HG03520 (cell line): ENCODE data around the gene CHCHD5.
"Not testable (repeated sequence)": the region's sequence is repeated elsewhere in the genome, so short reads cannot be mapped to it uniquely, and the experiment has no call there.

Experiments used
- ATAC-seq: cut with Tn5 transposase; IDR thresholded peaks from one replicate; pipeline ENCODE4 v1.9.1; 2021; ENCODE audit warnings: mild to moderate bottlenecking, moderate library complexity; ENCODE audit not compliant: unreplicated experiment

The CHCHD5 gene

GRCh38 chr2:112584134-112584890 is at the start of gene CHCHD5:
TSS of gene CHCHD5 (plus strand) at chr2:112584609. CDS start at chr2:112584648, 39 bp downstream.
- peak; percentile 84 for ATAC-seq

- ATAC-seq, result no peak
These were observed 49.6 kb upstream of the CHCHD5 start for GRCh38 chr2:112534826-112535225.

GRCh38 chr2:112536665-112537064 is 47.7 kb upstream of the CHCHD5 start:
- not testable (repeated sequence) for ATAC-seq

- no peak for ATAC-seq
These were observed 45.1 kb upstream of the CHCHD5 start for GRCh38 chr2:112539306-112539705.

GRCh38 chr2:112540906-112541305 is 43.5 kb upstream of the CHCHD5 start:
- no peak for ATAC-seq

GRCh38 chr2:112541315-112542122 is 42.9 kb upstream of the CHCHD5 start:
- peak; percentile 47 for ATAC-seq

- peak; percentile 67 for ATAC-seq
These were observed 42.1 kb upstream of the CHCHD5 start, which contains the start of gene POLR1B for GRCh38 chr2:112542123-112542983. TSS of gene POLR1B (plus strand) at chr2:112542465. CDS start at chr2:112542495, 30 bp downstream.

- no peak for ATAC-seq
These were observed 41.3 kb upstream of the CHCHD5 start for GRCh38 chr2:112542984-112543661.

- ATAC-seq, result no peak
These were observed 37.1 kb upstream of the CHCHD5 start for GRCh38 chr2:112547333-112547732.

- ATAC-seq, result no peak
These were observed 35.4 kb upstream of the CHCHD5 start for GRCh38 chr2:112548980-112549379.

- ATAC-seq, result no peak
These were observed 18.3 kb upstream of the CHCHD5 start for GRCh38 chr2:112566104-112566503.

- ATAC-seq, result not testable (repeated sequence)
These were observed 17.9 kb upstream of the CHCHD5 start for GRCh38 chr2:112566508-112566907.

- no peak for ATAC-seq
These were observed 12.4 kb upstream of the CHCHD5 start for GRCh38 chr2:112572005-112572404.

GRCh38 chr2:112577756-112578155 is 6.7 kb upstream of the CHCHD5 start:
- ATAC-seq, result no peak

GRCh38 chr2:112579241-112579640 is 5.2 kb upstream of the CHCHD5 start:
- ATAC-seq, result no peak

- no peak for ATAC-seq
These were observed 4.3 kb upstream of the CHCHD5 start for GRCh38 chr2:112580084-112580483.

- ATAC-seq, result no peak
These were observed 2.1 kb upstream of the CHCHD5 start for GRCh38 chr2:112582314-112582746.

GRCh38 chr2:112583497-112584133 is 794 bp upstream of the CHCHD5 start:
- ATAC-seq, result no peak

GRCh38 chr2:112584891-112585250 is 462 bp downstream of the CHCHD5 start:
- no peak for ATAC-seq

GRCh38 chr2:112585400-112585799 is 991 bp downstream of the CHCHD5 start:
- no peak for ATAC-seq
